H1 (cell line): Measurements from ENCODE around the gene LBHD1. TPM values are rescaled to one million over a fixed set of nuclear protein-coding genes. Genes with fewer than 3 reads are reported as not detected.

ENCODE experiments used
- CTCF ChIA-PET: fragments of 300-600 bp; sonication (Branson Sonifier 250); formaldehyde crosslinking; loops from one replicate; lab custom pipeline; 2021; ENCODE audit not compliant: partially characterized antibody; lab: Charles Lee
- POLR2A ChIA-PET: fragments of 300-600 bp; sonication (Branson Sonifier 250); formaldehyde crosslinking; loops from one replicate; lab custom pipeline; 2021; ENCODE audit warnings: inconsistent platforms; ENCODE audit not compliant: partially characterized antibody; lab: Charles Lee
- DNase-seq, 2 experiments: peaks; one replicate each; pipeline versions ENCODE4 v3.0.0 to v3.0.0-alpha.2; 2010 to 2022; ENCODE audit warnings: low spot score in 2 of 2, low read depth in 1 of 2, mixed read lengths in 1 of 2
- FAIRE-seq: peaks from 2 replicates; lab custom pipeline; 2011; peaks lifted over from hg19 to GRCh38; lab: Jason Lieb, UNC
- H2AFZ ChIP-seq: 2 replicates; pipeline ENCODE4 v1.8.1; 2012; ENCODE audit warnings: low read length, inconsistent platforms
- H2AK5ac ChIP-seq: 2 replicates; pipeline ENCODE4 v1.6.1; 2013; ENCODE audit warnings: low read depth, low read length
- H2BK120ac ChIP-seq: replicated peaks from 2 replicates; pipeline ENCODE3; 2013; ENCODE audit warnings: low read depth, low read length, inconsistent platforms
- H2BK12ac ChIP-seq: 2 replicates; pipeline ENCODE4 v1.6.1; 2013; ENCODE audit warnings: low read depth, low read length
- H2BK15ac ChIP-seq: 2 replicates; pipeline ENCODE4 v1.6.1; 2013; ENCODE audit warnings: low read length
- H2BK20ac ChIP-seq: 2 replicates; pipeline ENCODE4 v1.6.1; 2013; ENCODE audit warnings: low read length
- H2BK5ac ChIP-seq: 2 replicates; pipeline ENCODE4 v1.6.1; 2013; ENCODE audit warnings: low read depth, low read length
- H3K14ac ChIP-seq: 2 replicates; pipeline ENCODE4 v1.6.1; 2013; ENCODE audit warnings: inconsistent platforms; ENCODE audit not compliant: insufficient read length
- H3K18ac ChIP-seq: 2 replicates; pipeline ENCODE4 v1.6.1; 2013; ENCODE audit warnings: low read length; ENCODE audit errors: extremely low read depth
- H3K23ac ChIP-seq: 2 replicates; pipeline ENCODE4 v1.6.1; 2013; ENCODE audit warnings: inconsistent platforms; ENCODE audit not compliant: insufficient read length
- H3K23me2 ChIP-seq: 2 replicates; pipeline ENCODE4 v1.6.1; 2013; ENCODE audit warnings: low read depth, low read length
- H3K27ac ChIP-seq: 2 replicates; pipeline ENCODE4 v1.6.1; 2011; ENCODE audit warnings: low read depth, low read length, inconsistent platforms
- H3K27me3 ChIP-seq, 4 experiments: replicated peaks in 1 of 4; 1 replicate in 1 of 4; 2 replicates in 3 of 4; pipeline versions ENCODE4 v1.6.1 to v1.8.1; 2011 to 2013; ENCODE audit warnings: low read length in 3 of 4, mild to moderate bottlenecking in 3 of 4, inconsistent platforms in 2 of 4, mixed read lengths in 2 of 4, moderate library complexity in 1 of 4; ENCODE audit not compliant: control insufficient read depth in 3 of 4, insufficient read depth in 3 of 4; ENCODE audit errors: extremely low read depth in 1 of 4
- H3K36me3 ChIP-seq, 4 experiments: 2 replicates each; pipeline versions ENCODE4 v1.6.1 to v1.8.1; 2011 to 2013; ENCODE audit warnings: mild to moderate bottlenecking in 4 of 4, low read length in 3 of 4, moderate library complexity in 2 of 4, control low read depth in 1 of 4, inconsistent platforms in 1 of 4; ENCODE audit not compliant: insufficient read depth in 4 of 4, control insufficient read depth in 2 of 4
- H3K4ac ChIP-seq: replicated peaks from 2 replicates; pipeline ENCODE3; 2013; ENCODE audit warnings: low read length, low read depth, mixed read lengths, inconsistent platforms; ENCODE audit not compliant: insufficient read length
- H3K4me1 ChIP-seq, 4 experiments: replicated peaks in 1 of 4; 1 replicate in 1 of 4; 2 replicates in 3 of 4; pipeline versions ENCODE4 v1.6.1 to v1.8.1; 2011 to 2013; ENCODE audit warnings: low read length in 3 of 4, inconsistent platforms in 2 of 4, mixed read lengths in 1 of 4; ENCODE audit not compliant: insufficient read depth in 4 of 4, control insufficient read depth in 3 of 4
- H3K4me2 ChIP-seq, 2 experiments: 2 replicates each; pipeline versions ENCODE4 v1.6.1 to v1.8.1; 2011 to 2013; ENCODE audit warnings: low read depth in 2 of 2, low read length in 2 of 2, control low read depth in 1 of 2, inconsistent platforms in 1 of 2, mild to moderate bottlenecking in 1 of 2; ENCODE audit not compliant: insufficient read depth in 1 of 2
- H3K4me3 ChIP-seq, 4 experiments: fragments of 200-600, 300-600 bp in 1 of 4; sonication (generic), shearing (Covaris generic), sonication (Bioruptor Twin) in 1 of 4; 2 replicates each; pipeline versions ENCODE4 v1.5.1 to v1.8.1; 2011 to 2016; ENCODE audit warnings: low read length in 4 of 4, low read depth in 3 of 4, control low read depth in 2 of 4, inconsistent platforms in 2 of 4, mild to moderate bottlenecking in 2 of 4, mixed read lengths in 1 of 4, moderate library complexity in 1 of 4; ENCODE audit not compliant: insufficient read depth in 2 of 4; ENCODE audit errors: extremely low read depth in 1 of 4
- H3K56ac ChIP-seq: replicated peaks from 2 replicates; pipeline ENCODE3; 2013; ENCODE audit warnings: low read depth, mild to moderate bottlenecking, mixed read lengths, low read length, inconsistent platforms; ENCODE audit not compliant: insufficient read length
- H3K79me1 ChIP-seq: 2 replicates; pipeline ENCODE4 v1.6.1; 2013; ENCODE audit warnings: low read depth, low read length, control low read depth
- H3K79me2 ChIP-seq, 2 experiments: 2 replicates each; pipeline versions ENCODE4 v1.6.1 to v1.8.1; 2012 to 2013; ENCODE audit warnings: low read length in 2 of 2, mild to moderate bottlenecking in 2 of 2, inconsistent platforms in 1 of 2; ENCODE audit not compliant: insufficient read depth in 2 of 2, control insufficient read depth in 1 of 2
- H3K9ac ChIP-seq, 4 experiments: replicated peaks in 1 of 4; 1 replicate in 1 of 4; 2 replicates in 3 of 4; pipeline versions ENCODE4 v1.6.1 to v1.8.1; 2011 to 2013; ENCODE audit warnings: low read depth in 3 of 4, low read length in 3 of 4, control low read depth in 2 of 4, mild to moderate bottlenecking in 2 of 4, moderate library complexity in 2 of 4, inconsistent platforms in 1 of 4; ENCODE audit errors: extremely low read depth in 1 of 4
- H3K9me3 ChIP-seq, 2 experiments: 2 replicates each; pipeline versions ENCODE4 v1.6.1 to v1.8.1; 2012 to 2013; ENCODE audit warnings: mild to moderate bottlenecking in 2 of 2, moderate library complexity in 2 of 2, control low read depth in 1 of 2, inconsistent platforms in 1 of 2, low read depth in 1 of 2, low read length in 1 of 2, mixed read lengths in 1 of 2; ENCODE audit not compliant: insufficient read depth in 2 of 2
- H4K20me1 ChIP-seq, 2 experiments: replicated peaks in 1 of 2; 2 replicates each; pipeline versions ENCODE3 to v1.8.1; 2011 to 2013; ENCODE audit warnings: inconsistent platforms in 2 of 2, low read length in 2 of 2, mild to moderate bottlenecking in 1 of 2; ENCODE audit not compliant: insufficient read depth in 2 of 2, control insufficient read depth in 1 of 2
- H4K5ac ChIP-seq: 2 replicates; pipeline ENCODE4 v1.6.1; 2013; ENCODE audit warnings: low read length, low read depth, mixed read lengths, inconsistent platforms; ENCODE audit not compliant: insufficient read length
- H4K8ac ChIP-seq: 2 replicates; pipeline ENCODE4 v1.8.0; 2013; ENCODE audit warnings: mild to moderate bottlenecking, moderate library complexity, low read length, inconsistent platforms; ENCODE audit not compliant: insufficient read depth; ENCODE audit errors: extremely low read depth
- H4K91ac ChIP-seq: replicated peaks from 2 replicates; pipeline ENCODE3; 2013; ENCODE audit warnings: low read length, mixed read lengths, inconsistent platforms; ENCODE audit not compliant: insufficient read length
- BACH1 ChIP-seq: IDR thresholded peaks from 2 replicates; pipeline ENCODE4 v1.6.1; 2012; ENCODE audit warnings: low read length, improper control_type of control experiment
- CTCF ChIP-seq, 3 experiments: IDR thresholded peaks; 1 replicate in 2 of 3; 2 replicates in 1 of 3; pipeline versions ENCODE4 v1.5.1 to v1.6.1; 2011; ENCODE audit warnings: low read length in 3 of 3, mild to moderate bottlenecking in 3 of 3, inconsistent platforms in 2 of 3, low read depth in 1 of 3, moderate library complexity in 1 of 3; ENCODE audit not compliant: insufficient read depth in 1 of 3; ENCODE audit errors: control extremely low read depth in 1 of 3
- EP300 ChIP-seq, 2 experiments: IDR thresholded peaks; 1 replicate in 1 of 2; 2 replicates in 1 of 2; pipeline ENCODE4 v1.6.1; 2011 to 2012; ENCODE audit warnings: low read depth in 2 of 2, low read length in 2 of 2, mild to moderate bottlenecking in 2 of 2, borderline replicate concordance in 1 of 2, inconsistent platforms in 1 of 2, moderate library complexity in 1 of 2
- EZH2 ChIP-seq: fragments of 200-600 bp; sonication (generic); IDR thresholded peaks from 2 replicates; pipeline ENCODE4 v1.7.1; 2012; ENCODE audit warnings: low read depth, mild to moderate bottlenecking, moderate library complexity, low read length, inconsistent platforms; ENCODE audit not compliant: severe bottlenecking
- JUN ChIP-seq: IDR thresholded peaks from 2 replicates; pipeline ENCODE4 v1.6.1; 2011; ENCODE audit warnings: low read depth, mild to moderate bottlenecking, improper control_type of control experiment, low read length
- RAD21 ChIP-seq, 2 experiments: IDR thresholded peaks in 1 of 2; conservative IDR thresholded peaks in 1 of 2; 2 replicates each; pipeline ENCODE4 v1.6.1; 2011; ENCODE audit warnings: low read depth in 2 of 2, low read length in 2 of 2, improper control_type of control experiment in 1 of 2, inconsistent platforms in 1 of 2, mild to moderate bottlenecking in 1 of 2, moderate library complexity in 1 of 2
- SIN3A ChIP-seq, 2 experiments: IDR thresholded peaks in 1 of 2; conservative IDR thresholded peaks in 1 of 2; 2 replicates each; pipeline ENCODE4 v1.6.1; 2011 to 2012; ENCODE audit warnings: low read length in 2 of 2, improper control_type of control experiment in 1 of 2, low read depth in 1 of 2, mild to moderate bottlenecking in 1 of 2
- SP1 ChIP-seq: IDR thresholded peaks from 2 replicates; pipeline ENCODE4 v1.6.1; 2011; ENCODE audit warnings: low read depth, low read length
- WGBS, 2 experiments: shearing (Covaris generic) in 1 of 2; methylation state at CpG; one replicate each; pipeline versions ENCODE4 v1.1.6 to v1.1.7; 2013 to 2015; ENCODE audit warnings: low lambda C conversion rate in 2 of 2, mixed read lengths in 2 of 2, inconsistent platforms in 1 of 2, low coverage in 1 of 2, missing lambda C conversion rate in 1 of 2; ENCODE audit not compliant: insufficient replicate concordance in 2 of 2, insufficient coverage in 1 of 2, insufficient read length in 1 of 2; ENCODE audit errors: extremely low coverage in 1 of 2, missing lambda C conversion rate in 1 of 2; 5-methylcytosine and 5-hydroxymethylcytosine counted together
- polyA plus RNA-seq, 7 experiments: library from polyadenylated mRNA; depleted of rRNA in 3 of 7; stranded (reverse) in 5 of 7; unstranded in 2 of 7; fragments of >200 nt in 5 of 7; fragments of 200-250 nt in 2 of 7; gene quantifications; 1 replicate in 5 of 7; 2 replicates in 1 of 7; 4 replicates in 1 of 7; pipeline versions ENCODE4 v1.2.1 to v1.2.3, GENCODE V29; 2011 to 2013; ENCODE audit warnings: missing spikeins in 2 of 7, mixed read lengths in 2 of 7
- total RNA-seq: library from RNA; stranded (reverse); fragmentation: NEBNext Ultra II Directional; extraction: Animal tissue kit (Norgen Biotek cat#: 25700); gene quantifications from 2 replicates; pipeline ENCODE4 v1.2.1, GENCODE V29; 2021

Gene LBHD1
- total and polyA plus RNA-seq, 2 of the 8 experiments (the other 6 are each of a cell fraction or from before 2014, with no cell fraction given): 2.3 to 5.2 TPM

GRCh38 chr11:62694455-62695167 lies 22.5 kb upstream of the LBHD1 start:
- Histone ChIP-seq H3K79me2 (no peaks in the 10 kb centered on the region), H2BK12ac (no peak overlapping the region), H4K91ac (no peak overlapping the region), H3K27ac (no peak overlapping the region), H3K9me3 (no peaks in the 10 kb centered on the region), H3K14ac (no peak overlapping the region), H2BK5ac (no peak overlapping the region), H3K36me3 (peaks cover 11 to 29% (median 25%) of the 10 kb centered on the region in 4 experiments; a peak in 6 of 8 replicates), H4K8ac (peak overlapping the region; percentile 81; the same call in 1 of the 2 replicates), H3K23ac (no peak overlapping the region), H3K23me2 (no peaks in the 10 kb centered on the region), H3K4me1 (no peaks in the 10 kb centered on the region; a peak in 1 of 7 replicates), H3K4me3 (no peak overlapping the region), H4K5ac (no peak overlapping the region), H3K27me3 (no peaks in the 10 kb centered on the region), H4K20me1 (peaks cover 0 to 6% of the 10 kb centered on the region in 2 experiments), H3K9ac (no peak overlapping the region), H2AFZ (no peak overlapping the region), H2BK120ac (no peak overlapping the region), H2BK20ac (no peak overlapping the region), H2BK15ac (no peak overlapping the region), H3K18ac (no peak overlapping the region), H3K56ac (no peak overlapping the region), H3K4me2 (no peak overlapping the region), H2AK5ac (no peak overlapping the region), H3K79me1 (no peaks in the 10 kb centered on the region), H3K4ac (no peak overlapping the region)
- DNase-seq (peak in 1 of 2 experiments; percentile 87), FAIRE-seq (peak; percentile 75)
- POLR2A ChIA-PET: interaction anchor here (0.7 to 61.4 kb wide), 5 partner anchors 11 to 123 kb away, joined by 3 to 2041 read pairs (median 4); partner anchors contain the start of genes BSCL2, C11orf98, CSKMT and EEF1G
- 77% methylated on average over 14 of the region's 14 CpGs; no CpG with 5 or more reads in 1 of the 2 experiments for WGBS, 2 experiments
- CTCF ChIA-PET: interaction anchor here (0.8 to 10.3 kb wide), 25 partner anchors 9 to 300 kb away, joined by 3 to 114 read pairs (median 4); partner anchors contain the start of genes B3GAT3, C11orf98, CSKMT and TAF6L
- peak in 1 of 2 experiments; percentile 73; a peak in 2 of 4 replicates for TF ChIP-seq SIN3A (conservative IDR thresholded peaks at IDR 0.05 in 1 of 2, IDR thresholded peaks at IDR 0.05 in 1 of 2; ENCODE audit: low read depth in 1 of 2, low read length in 2 of 2)
- TF ChIP-seq EZH2: no peak
- no peak for TF ChIP-seq JUN
- TF ChIP-seq CTCF (IDR thresholded peaks at IDR 0.05; ENCODE audit: control extremely low read depth in 1 of 3, insufficient read depth in 1 of 3, low read depth in 1 of 3, low read length in 3 of 3): peak; percentile 76 to 89 (median 81)
- TF ChIP-seq SP1: no peak
- peak; percentile 72 to 84 for TF ChIP-seq RAD21 (IDR thresholded peaks at IDR 0.05 in 1 of 2, conservative IDR thresholded peaks at IDR 0.05 in 1 of 2; ENCODE audit: low read depth in 2 of 2, low read length in 2 of 2)
- no peak for TF ChIP-seq EP300 (IDR thresholded peaks at IDR 0.05; ENCODE audit: borderline replicate concordance in 1 of 2, low read depth in 2 of 2, low read length in 2 of 2)
- TF ChIP-seq BACH1: peak; percentile 91
